IMR-90 (cell line): Measurements from ENCODE around the gene ATP4B. TPM values are rescaled to one million over a fixed set of nuclear protein-coding genes. Genes with fewer than 3 reads are reported as not detected.

Source experiments
- ATAC-seq: fragments of 200-7000 bp; cut with Tn5 transposase; 2 replicates; pipeline ENCODE4 v1.9.1; 2020; ENCODE audit warnings: low read depth, mild to moderate bottlenecking, moderate library complexity
- BruUV-seq: library from RNA; stranded (reverse); fragments of 400-500 nt; replicated peaks from 2 replicates; lab custom pipeline; 2021; lab: Mats Ljungman, UMichigan
- CTCF ChIA-PET: fragments of 300-600 bp; formaldehyde crosslinking; extraction: SDS; loops from one replicate; lab custom pipeline; 2021; ENCODE audit warnings: antibody characterized with exemption; lab: Yijun Ruan, JAX
- POLR2A ChIA-PET: fragments of 300-600 bp; sonication (Branson Sonifier 250); formaldehyde crosslinking; loops from one replicate; lab custom pipeline; 2022; ENCODE audit warnings: antibody characterized with exemption; ENCODE audit not compliant: unreplicated experiment; lab: Charles Lee
- DNase-seq: peaks from one replicate; pipeline ENCODE4 v3.0.0; 2013
- H2AFZ ChIP-seq: replicated peaks from 2 replicates; pipeline ENCODE3; 2013; ENCODE audit warnings: low read length, mild to moderate bottlenecking; ENCODE audit not compliant: poor library complexity
- H2AK5ac ChIP-seq: 2 replicates; pipeline ENCODE4 v1.6.1; 2013; ENCODE audit warnings: low read depth, low read length, inconsistent platforms
- H2AK9ac ChIP-seq: replicated peaks from 2 replicates; pipeline ENCODE3; 2013; ENCODE audit warnings: mild to moderate bottlenecking, low read depth, low read length, moderate library complexity; ENCODE audit not compliant: poor library complexity
- H2BK120ac ChIP-seq: 2 replicates; pipeline ENCODE4 v1.6.1; 2013; ENCODE audit warnings: low read depth, low read length, inconsistent platforms
- H2BK15ac ChIP-seq: 3 replicates; pipeline ENCODE4 v1.6.1; 2013; ENCODE audit warnings: low read depth, low read length, inconsistent platforms
- H2BK20ac ChIP-seq: 2 replicates; pipeline ENCODE4 v1.6.1; 2013; ENCODE audit warnings: low read depth, mild to moderate bottlenecking, inconsistent platforms, low read length, moderate library complexity
- H2BK5ac ChIP-seq: 2 replicates; pipeline ENCODE4 v1.6.1; 2013; ENCODE audit warnings: mild to moderate bottlenecking, low read depth, low read length, inconsistent platforms; ENCODE audit not compliant: poor library complexity, severe bottlenecking
- H3K14ac ChIP-seq: replicated peaks from 2 replicates; pipeline ENCODE4 v1.6.1; 2013; ENCODE audit warnings: low read depth, low read length, inconsistent platforms
- H3K18ac ChIP-seq: 2 replicates; pipeline ENCODE4 v1.6.1; 2013; ENCODE audit warnings: low read depth, low read length, control low read depth
- H3K23ac ChIP-seq: 2 replicates; pipeline ENCODE4 v1.6.1; 2013; ENCODE audit warnings: low read depth, low read length, inconsistent platforms
- H3K27ac ChIP-seq: 2 replicates; pipeline ENCODE4 v1.5.1; 2013; ENCODE audit warnings: mild to moderate bottlenecking, control low read depth, low read length; ENCODE audit not compliant: insufficient read depth
- H3K27me3 ChIP-seq: 2 replicates; pipeline ENCODE4 v1.6.1; 2013; ENCODE audit warnings: low read length; ENCODE audit not compliant: control insufficient read depth, insufficient read depth
- H3K36me3 ChIP-seq: 2 replicates; pipeline ENCODE4 v1.6.1; 2013; ENCODE audit warnings: low read length, mixed read lengths; ENCODE audit not compliant: control insufficient read depth, insufficient read depth
- H3K4ac ChIP-seq: 2 replicates; pipeline ENCODE4 v1.6.1; 2013; ENCODE audit warnings: low read depth, low read length, inconsistent platforms
- H3K4me1 ChIP-seq: 2 replicates; pipeline ENCODE4 v1.6.1; 2013; ENCODE audit warnings: low read length, mixed read lengths; ENCODE audit not compliant: control insufficient read depth, insufficient read depth
- H3K4me2 ChIP-seq: 2 replicates; pipeline ENCODE4 v1.6.1; 2013; ENCODE audit warnings: low read depth, mild to moderate bottlenecking, control low read depth, low read length, moderate library complexity
- H3K4me3 ChIP-seq: 2 replicates; pipeline ENCODE4 v1.5.1; 2013; ENCODE audit warnings: low read depth, mild to moderate bottlenecking, control low read depth, low read length, moderate library complexity; ENCODE audit not compliant: insufficient read depth
- H3K56ac ChIP-seq: 2 replicates; pipeline ENCODE4 v1.6.1; 2013; ENCODE audit warnings: low read length, inconsistent platforms; ENCODE audit not compliant: insufficient read depth; ENCODE audit errors: extremely low read depth
- H3K79me1 ChIP-seq, 2 experiments: 2 replicates each; pipeline ENCODE4 v1.6.1; 2013; ENCODE audit warnings: low read length in 2 of 2, inconsistent platforms in 1 of 2, low read depth in 1 of 2
- H3K9ac ChIP-seq: 2 replicates; pipeline ENCODE4 v1.6.1; 2013; ENCODE audit warnings: low read depth, low read length, control low read depth
- H3K9me1 ChIP-seq: 2 replicates; pipeline ENCODE4 v1.6.1; 2013; ENCODE audit warnings: low read length, inconsistent platforms; ENCODE audit not compliant: insufficient read depth
- H3K9me3 ChIP-seq: 2 replicates; pipeline ENCODE4 v1.6.1; 2013; ENCODE audit warnings: low read length; ENCODE audit not compliant: control insufficient read depth, insufficient read depth
- H4K20me1 ChIP-seq: 2 replicates; pipeline ENCODE4 v1.6.1; 2013; ENCODE audit warnings: low read length, inconsistent platforms; ENCODE audit not compliant: insufficient read depth
- H4K5ac ChIP-seq: 2 replicates; pipeline ENCODE4 v1.6.1; 2013; ENCODE audit warnings: mild to moderate bottlenecking, low read depth, low read length, control low read depth
- H4K8ac ChIP-seq, 2 experiments: 2 replicates each; pipeline ENCODE4 v1.6.1; 2013; ENCODE audit warnings: low read depth in 2 of 2, low read length in 2 of 2, control low read depth in 1 of 2, inconsistent platforms in 1 of 2
- H4K91ac ChIP-seq: 2 replicates; pipeline ENCODE4 v1.6.1; 2013; ENCODE audit warnings: low read depth, low read length, inconsistent platforms; ENCODE audit not compliant: insufficient read depth
- MXI1 ChIP-seq: IDR thresholded peaks from 2 replicates; pipeline ENCODE4 v1.6.1; 2012; ENCODE audit warnings: low read depth, mild to moderate bottlenecking, low read length, moderate library complexity, borderline replicate concordance
- RAD21 ChIP-seq: IDR thresholded peaks from 2 replicates; pipeline ENCODE4 v1.6.1; 2012; ENCODE audit warnings: low read length, improper control_type of control experiment
- SMC3 ChIP-seq: fragments of 150-350 bp; IDR thresholded peaks from 2 replicates; pipeline ENCODE4 v1.6.1; 2016; ENCODE audit warnings: low read depth, mild to moderate bottlenecking, antibody characterized with exemption, low read length, moderate library complexity
- WGBS, 2 experiments: methylation state at CpG; one replicate each; pipeline versions ENCODE4 v1.1.5 to v1.1.7; 2013; ENCODE audit warnings: missing lambda C conversion rate in 2 of 2; ENCODE audit not compliant: insufficient read length in 1 of 2; ENCODE audit errors: extremely low coverage in 2 of 2; 5-methylcytosine and 5-hydroxymethylcytosine counted together
- dilution Hi-C: fragments of 300-500 bp; cut with HindIII; formaldehyde crosslinking; loops from one replicate; pipeline ENCODE4 v1.14.3; 2018; ENCODE audit warnings: low sequenced_read_pairs; ENCODE audit not compliant: unreplicated experiment
- in situ Hi-C: fragments of 300-500 bp; cut with MboI; formaldehyde crosslinking; loops from 3 replicates; pipeline ENCODE4 v1.14.3; 2019; ENCODE audit warnings: low sequenced_read_pairs, inconsistent platforms, mixed read lengths
- intact Hi-C: fragments of 100-400 bp; cut with micrococcal nuclease; formaldehyde crosslinking; loops from 2 replicates; pipeline ENCODE4 v1.10.0; 2022
- polyA plus RNA-seq, 3 experiments: library from polyadenylated mRNA; depleted of rRNA; stranded (reverse); fragments of >200 nt; gene quantifications; 2 replicates each; pipeline ENCODE4 v1.2.3, GENCODE V29; 2012; ENCODE audit warnings: low replicate concordance in 1 of 3
- total RNA-seq: library from RNA; depleted of rRNA; stranded (reverse); fragments of >200 nt; gene quantifications from 2 replicates; pipeline ENCODE4 v1.2.3, GENCODE V29; 2012

ATP4B gene
- total and polyA plus RNA-seq, 2 of the 4 experiments (the other 2 are of a cell fraction) = not detected

- dilution Hi-C loops (no loop called here), intact Hi-C loops (no loop called here)
- H3K36me3 ChIP-seq = peaks cover 69% of the 10 kb centered on the region
Observed at GRCh38 chr13:113637262-113638160, 20.5 kb downstream of the ATP4B start.

More at GRCh38 chr13:113637262-113638160, 20.5 kb downstream of the ATP4B start:
- Histone ChIP-seq H3K9me3 (no peaks in the 10 kb centered on the region), H2BK20ac (no peak overlapping the region), H3K27me3 (no peaks in the 10 kb centered on the region), H4K91ac (no peak overlapping the region), H2BK120ac (no peak overlapping the region), H2BK5ac (no peak overlapping the region), H3K79me1 (peaks cover 16 to 38% of the 10 kb centered on the region in 2 experiments; a peak in 3 of 4 replicates), H2AFZ (no peak overlapping the region), H3K23ac (no peak overlapping the region), H3K9me1 (peaks cover 13% of the 10 kb centered on the region; the same call in 1 of the 2 replicates), H3K18ac (no peak overlapping the region), H2BK15ac (no peak overlapping the region), H3K4me1 (no peaks in the 10 kb centered on the region), H2AK9ac (no peak overlapping the region), H2AK5ac (no peak overlapping the region), H4K5ac (no peak overlapping the region), H3K4ac (no peak overlapping the region), H3K4me2 (no peak overlapping the region), H4K20me1 (no peaks in the 10 kb centered on the region; the same call in 1 of the 2 replicates), H4K8ac (no peak overlapping the region), H3K4me3 (no peak overlapping the region), H3K27ac (no peak overlapping the region), H3K56ac (no peak overlapping the region), H3K9ac (no peak overlapping the region), H3K14ac (no peak overlapping the region)
- in situ Hi-C loops = no loop called here
- POLR2A ChIA-PET = no interaction called here
- ATAC-seq (no peak), DNase-seq (no peak)
- BruUV-seq = no TSS peak
- CTCF ChIA-PET = no interaction called here
- WGBS, 2 experiments = 98% methylated on average over 22 of the region's 30 CpGs; no CpG with 5 or more reads in 1 of the 2 experiments
- TF ChIP-seq SMC3 = no peak
- no peak for TF ChIP-seq MXI1
- TF ChIP-seq RAD21 = no peak
